Activated naive CD4-positive, alpha-beta T cell treated with anti-CD3 and anti-CD28 coated beads, Interleukin-2, amount 50 U/mL, for 16 hours (primary cell): ENCODE results near the gene CMSS1.
"Not testable (repeated sequence)": the region's sequence is repeated elsewhere in the genome, so short reads cannot be mapped to it uniquely, and the experiment has no call there.

Source experiments
- DNase-seq: peaks from one replicate; pipeline ENCODE4 v3.0.0-alpha.2; 2020

CMSS1 gene

GRCh38 chr3:99823723-99824711 lies 6.4 kb downstream of the CMSS1 start:
- DNase-seq = no peak

DNA sequence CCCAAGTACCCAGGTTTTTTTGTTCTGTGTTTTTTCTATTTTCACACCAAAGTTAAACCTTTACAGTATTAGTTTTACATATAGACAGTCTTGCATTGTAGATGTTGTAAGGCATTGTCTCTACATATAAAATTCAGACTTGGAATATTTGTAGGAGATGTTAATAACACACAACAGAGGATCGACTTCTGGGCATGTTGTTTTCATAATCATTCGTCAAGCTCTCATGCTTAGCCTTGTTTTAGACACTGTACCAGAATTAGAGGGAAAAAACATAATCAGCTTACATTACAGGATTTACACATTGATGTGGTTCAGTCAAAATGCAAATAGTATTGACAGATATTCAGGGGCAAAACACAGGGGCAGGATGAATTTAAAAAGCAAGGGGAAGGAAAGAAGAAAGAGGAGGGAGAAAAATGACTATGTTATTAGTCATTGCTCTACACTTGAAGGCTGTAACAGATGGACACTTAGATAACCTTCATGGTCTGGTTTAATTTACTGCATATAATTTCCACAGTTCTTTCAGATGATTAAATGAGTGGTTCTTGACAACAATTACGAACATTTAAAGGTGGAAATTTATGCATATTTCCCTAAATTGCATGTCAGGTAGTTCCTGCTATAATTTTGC lies 7.5 kb downstream of the CMSS1 start:
- DNase-seq = no peak

DNA sequence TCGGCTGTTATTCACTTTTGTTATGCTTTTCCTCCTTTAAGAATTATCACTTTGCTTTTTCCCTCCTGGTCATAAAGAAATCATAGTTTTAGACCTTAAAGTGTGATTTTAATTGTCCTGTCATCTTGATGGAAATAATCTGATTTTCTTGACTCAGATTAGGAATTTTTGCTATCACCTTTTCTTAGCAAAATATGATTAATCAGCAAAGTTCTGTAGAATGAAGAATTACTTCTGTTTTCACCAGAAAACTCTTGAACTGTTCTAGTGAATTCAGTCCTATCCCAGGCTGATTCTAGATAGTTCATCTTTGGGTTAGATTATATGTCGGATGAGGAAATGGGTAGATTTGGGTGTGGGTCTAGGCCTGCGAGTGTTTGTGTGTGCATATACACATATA lies 12.2 kb downstream of the CMSS1 start:
- DNase-seq = no peak

- DNase-seq = no peak
These were observed 16.0 kb downstream of the CMSS1 start for GRCh38 chr3:99833617-99834205.

DNA sequence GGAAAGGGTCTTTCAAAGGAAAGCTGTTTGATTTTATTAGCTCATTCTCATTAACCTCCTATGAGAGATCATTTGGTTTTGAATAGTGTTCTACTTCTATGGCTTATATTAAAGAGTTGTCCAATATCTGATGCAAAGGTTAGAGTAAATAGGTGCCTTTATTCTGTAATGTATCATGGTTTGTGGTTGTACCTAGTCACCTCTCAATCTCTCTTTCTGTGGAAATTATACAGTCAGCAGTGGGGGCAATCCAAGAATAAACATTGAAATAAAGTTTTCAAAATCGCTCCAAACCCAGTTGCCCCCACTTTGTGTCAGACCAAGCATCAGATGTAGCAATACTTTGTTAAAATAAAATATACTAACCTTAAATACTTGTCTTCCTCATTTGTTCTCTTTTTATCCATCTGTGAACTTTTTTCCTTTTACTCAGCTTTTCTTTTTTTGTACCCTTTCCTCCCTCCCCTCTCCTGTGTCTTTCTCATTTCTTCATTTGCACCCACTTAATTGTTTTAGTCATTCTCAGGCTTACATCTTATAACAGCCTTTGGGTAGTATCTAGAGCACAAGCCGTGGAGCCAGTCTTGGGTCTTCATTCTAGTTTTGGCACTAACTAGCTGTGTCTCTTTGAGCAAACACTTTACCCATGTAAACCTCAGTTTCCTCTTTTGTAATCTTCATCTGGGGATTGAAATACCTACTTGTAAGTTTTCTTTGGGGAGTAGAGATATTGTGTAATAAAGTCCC lies 16.7 kb downstream of the CMSS1 start:
- DNase-seq = no peak

DNA sequence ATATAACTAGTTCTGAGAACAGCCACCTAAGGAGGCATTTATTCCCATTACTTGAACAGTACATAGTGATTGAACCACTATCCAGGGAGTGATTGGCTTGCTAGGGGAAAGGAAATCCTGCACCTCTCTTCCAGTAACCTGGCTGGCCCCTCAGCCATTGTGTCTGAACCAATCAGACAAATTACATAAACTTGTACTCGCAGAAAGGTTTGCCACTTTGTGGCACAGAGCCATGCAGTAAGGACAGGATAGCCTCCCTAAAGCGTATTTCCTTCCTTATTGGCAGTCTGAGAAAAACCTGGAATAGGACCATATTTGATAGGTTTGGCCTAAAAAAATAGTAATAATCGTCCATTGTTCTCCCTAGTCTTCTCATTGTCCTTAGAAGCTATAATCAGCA lies 19.0 kb downstream of the CMSS1 start:
- DNase-seq = no peak

DNA sequence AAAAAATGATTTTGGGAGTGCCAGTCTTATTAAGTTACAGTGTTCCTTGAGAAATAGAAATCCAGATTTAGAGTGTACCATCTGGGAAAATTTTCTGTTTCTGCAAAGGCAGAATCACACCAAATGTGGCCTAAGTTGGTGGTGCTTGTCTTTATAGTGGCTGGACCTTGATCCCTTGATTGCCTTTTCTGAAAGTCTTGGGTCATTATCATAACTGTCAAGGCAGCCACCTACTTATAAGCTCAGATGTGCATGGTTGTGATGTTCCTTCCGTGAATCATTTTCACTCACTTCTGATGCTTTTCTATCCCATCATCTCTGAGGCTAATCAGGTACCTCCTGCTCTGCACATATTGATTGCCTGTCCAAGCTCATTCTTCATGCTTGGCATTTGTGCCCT lies 20.1 kb downstream of the CMSS1 start:
- no peak for DNase-seq

- no peak for DNase-seq
These were observed 21.1 kb downstream of the CMSS1 start for GRCh38 chr3:99838755-99839154.

DNA sequence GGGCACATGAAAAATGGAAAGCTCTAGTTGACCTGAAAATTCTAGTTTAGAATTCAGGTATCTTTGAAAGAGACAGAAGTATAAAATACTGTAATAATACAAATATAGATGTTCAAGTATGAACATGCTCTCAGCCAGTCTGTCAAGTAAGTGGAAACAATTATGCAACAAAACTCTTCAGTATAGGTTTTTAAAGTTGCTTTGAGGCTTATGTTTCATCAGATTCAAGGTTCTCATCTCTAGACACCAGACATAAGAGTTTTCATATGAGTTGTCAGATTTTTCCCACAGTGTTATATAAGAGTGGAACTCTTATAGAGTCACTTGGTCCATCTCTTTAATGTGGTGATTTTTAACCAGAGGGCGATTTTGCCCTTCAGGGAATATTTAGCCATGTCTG lies 22.0 kb downstream of the CMSS1 start:
- DNase-seq = no peak

DNA sequence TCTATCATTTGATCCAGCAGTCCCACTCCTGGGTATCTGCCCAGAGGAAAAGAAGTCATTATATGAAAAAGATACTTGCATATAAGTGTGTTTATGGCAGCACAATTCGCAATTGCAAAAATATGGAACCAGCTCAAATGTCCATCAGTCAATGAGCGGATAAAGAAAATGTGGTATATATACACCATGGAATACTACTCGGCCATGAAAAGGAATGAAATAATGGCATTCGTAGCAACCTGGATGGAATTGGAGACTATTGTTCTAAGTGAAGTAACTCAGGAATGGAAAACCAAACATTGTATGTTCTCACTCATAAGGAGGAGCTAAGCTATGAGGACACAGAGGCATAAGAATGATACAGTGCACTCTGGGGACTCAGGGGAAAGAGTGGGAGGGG lies 24.3 kb downstream of the CMSS1 start:
- not testable (repeated sequence) for DNase-seq

DNA sequence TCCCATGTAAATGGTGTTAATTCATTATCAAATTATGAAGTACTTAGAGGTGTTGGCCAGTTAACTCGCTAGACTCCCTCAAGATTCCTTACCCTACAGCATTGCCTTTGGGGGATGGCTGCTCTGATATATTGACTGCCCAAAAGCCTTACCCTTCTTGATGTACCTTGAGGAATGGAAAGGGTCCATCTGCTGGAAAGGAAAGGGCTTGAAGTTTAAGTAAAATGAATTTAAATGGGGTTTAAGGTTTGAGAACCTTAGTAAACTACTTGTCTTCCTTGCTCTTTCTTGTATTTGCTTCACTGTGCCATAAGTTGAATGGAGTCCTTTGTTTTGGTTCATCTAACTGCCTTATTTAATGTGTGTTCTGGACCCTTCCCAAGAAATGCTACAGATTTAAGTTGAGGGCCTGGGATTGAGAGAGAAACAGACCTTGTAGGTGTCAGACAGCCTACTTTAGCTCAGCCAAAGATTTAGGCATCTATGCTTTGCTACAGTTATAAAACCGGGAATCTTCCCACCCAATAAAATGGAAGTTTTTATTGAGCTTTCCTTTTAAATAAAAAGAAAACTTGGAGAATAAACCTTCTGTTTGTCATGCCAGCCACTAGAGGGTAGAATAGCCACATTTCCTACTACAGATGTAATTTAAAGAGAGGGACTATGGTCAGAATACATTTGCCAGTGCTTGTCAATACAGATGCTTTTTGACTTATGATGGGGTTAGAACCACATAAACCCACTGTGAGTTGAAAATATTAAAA lies 25.3 kb downstream of the CMSS1 start:
- no peak for DNase-seq

- no peak for DNase-seq
These were observed 26.1 kb downstream of the CMSS1 start for GRCh38 chr3:99843590-99844258.

- no peak for DNase-seq
These were observed 27.7 kb downstream of the CMSS1 start for GRCh38 chr3:99845331-99845730.

DNA sequence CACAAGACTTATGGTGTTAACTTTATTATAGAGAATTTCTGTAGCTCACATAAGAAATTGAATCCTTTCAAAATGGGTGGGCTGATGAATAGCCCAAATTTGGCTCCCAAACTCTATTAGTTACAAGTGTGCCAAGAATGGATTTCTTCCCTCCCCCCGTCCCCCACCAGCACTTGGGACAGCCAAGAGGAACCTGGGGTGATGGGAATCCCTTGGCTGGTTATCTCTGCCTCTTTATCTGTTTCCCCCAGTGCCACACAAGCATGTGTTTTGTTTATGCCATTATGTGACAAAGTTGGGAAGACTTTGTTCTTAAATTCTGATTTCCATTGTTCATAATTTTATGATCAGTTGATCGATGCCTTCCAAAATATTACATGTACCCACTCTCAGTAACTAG lies 28.3 kb downstream of the CMSS1 start:
- no peak for DNase-seq

GRCh38 chr3:99846477-99847160 lies 29.0 kb downstream of the CMSS1 start:
- no peak for DNase-seq

DNA sequence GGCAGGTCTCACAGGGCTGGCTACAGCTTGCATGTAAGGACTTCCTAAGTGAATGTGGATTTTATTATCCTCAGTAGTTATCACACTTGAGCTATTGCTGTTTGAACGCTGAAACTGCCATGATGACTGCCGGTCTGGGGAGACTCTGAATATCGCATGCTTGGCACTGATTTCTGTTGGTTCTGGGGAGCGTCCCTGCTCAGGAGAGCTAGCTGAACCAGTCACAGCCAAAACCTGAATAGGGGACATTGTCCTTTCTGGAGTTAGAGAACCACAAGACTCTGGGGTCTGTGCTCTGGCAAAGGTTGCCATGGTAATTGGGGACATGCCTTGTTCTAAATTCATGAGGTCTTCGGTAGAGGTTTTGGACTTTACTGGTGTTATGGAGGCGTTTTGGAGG lies 30.8 kb downstream of the CMSS1 start:
- no peak for DNase-seq

DNA sequence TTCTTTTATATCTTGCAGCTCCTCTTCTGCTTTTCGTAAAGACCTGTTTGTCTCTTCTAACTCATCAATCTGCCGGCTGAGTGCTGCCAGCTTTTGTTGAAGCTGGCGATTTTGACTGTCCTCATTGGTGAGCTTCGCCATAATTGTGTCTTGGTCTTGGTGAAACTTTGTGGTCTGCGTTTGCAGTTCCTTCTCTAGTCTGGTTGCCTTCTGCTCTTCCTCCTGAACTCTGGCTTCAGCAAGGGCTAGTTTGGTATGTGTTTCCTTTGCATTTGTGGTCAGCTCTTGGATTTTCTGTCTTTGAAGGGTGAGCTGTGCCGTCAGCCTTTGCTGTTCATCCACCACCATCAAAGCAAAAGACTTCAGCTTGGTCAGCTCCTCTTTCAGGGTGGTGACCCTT lies 32.9 kb downstream of the CMSS1 start:
- DNase-seq = no peak

DNA sequence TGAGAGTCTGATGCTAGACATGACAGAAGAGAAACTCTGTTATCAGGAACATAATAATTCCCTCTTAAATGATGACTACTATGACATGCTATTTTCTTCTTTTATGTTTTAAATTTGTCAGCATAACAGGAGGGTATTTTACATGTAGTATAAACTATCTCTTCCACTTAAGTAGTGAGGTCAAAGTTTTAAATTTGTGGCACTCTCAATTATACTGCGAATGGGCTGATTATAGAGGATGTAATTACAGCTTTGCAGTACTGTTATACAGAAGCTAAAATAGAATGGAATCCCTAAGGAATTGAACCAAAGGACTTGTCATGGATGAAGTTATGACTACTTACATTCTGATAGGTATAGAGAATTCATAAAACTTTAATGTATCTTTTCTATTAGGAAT lies 34.3 kb downstream of the CMSS1 start:
- DNase-seq = no peak

DNA sequence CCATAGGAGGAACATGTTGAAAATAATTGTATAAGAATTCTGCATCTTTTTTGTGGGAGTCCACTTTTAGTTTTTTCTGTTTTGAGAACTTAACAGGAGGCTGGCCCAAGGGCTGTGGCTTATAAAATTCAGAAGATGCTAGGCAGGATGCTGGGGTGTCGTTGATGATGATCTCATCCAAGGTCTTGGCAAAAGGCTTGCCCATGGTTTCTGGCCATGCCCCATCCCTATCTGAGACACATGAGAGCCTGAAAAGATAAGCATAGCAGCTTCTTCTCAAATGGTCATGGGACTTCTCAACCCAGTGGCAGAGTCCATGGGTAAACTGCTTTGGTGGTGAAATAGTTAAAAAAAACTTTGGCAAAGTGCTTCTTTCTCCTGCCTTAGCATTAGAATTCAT lies 35.2 kb downstream of the CMSS1 start:
- DNase-seq = no peak

DNA sequence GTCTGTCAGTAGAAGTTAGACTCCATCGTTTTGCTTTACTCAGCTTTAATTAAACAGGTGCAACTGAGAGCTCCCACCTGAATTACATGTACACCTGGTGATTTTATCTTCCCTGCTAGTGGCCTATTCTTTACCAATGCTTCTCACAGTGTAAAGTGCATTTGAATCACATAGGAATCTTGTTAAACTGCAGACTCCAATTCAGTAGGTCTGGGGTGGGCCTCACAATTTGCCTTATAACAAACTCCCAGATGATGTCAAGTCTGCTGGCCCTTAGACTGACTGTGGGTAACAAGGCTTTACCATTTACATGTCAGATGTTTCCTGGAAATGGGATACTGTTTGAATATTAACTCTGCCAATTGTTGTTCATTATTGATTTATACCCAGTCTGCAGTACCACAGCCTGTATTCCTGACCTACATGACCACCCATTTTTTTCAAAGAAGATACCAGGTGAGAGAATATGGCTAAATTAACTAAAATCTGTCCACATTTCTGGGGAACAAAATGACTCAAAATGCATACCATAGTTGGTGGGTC lies 37.2 kb downstream of the CMSS1 start:
- DNase-seq = no peak

DNA sequence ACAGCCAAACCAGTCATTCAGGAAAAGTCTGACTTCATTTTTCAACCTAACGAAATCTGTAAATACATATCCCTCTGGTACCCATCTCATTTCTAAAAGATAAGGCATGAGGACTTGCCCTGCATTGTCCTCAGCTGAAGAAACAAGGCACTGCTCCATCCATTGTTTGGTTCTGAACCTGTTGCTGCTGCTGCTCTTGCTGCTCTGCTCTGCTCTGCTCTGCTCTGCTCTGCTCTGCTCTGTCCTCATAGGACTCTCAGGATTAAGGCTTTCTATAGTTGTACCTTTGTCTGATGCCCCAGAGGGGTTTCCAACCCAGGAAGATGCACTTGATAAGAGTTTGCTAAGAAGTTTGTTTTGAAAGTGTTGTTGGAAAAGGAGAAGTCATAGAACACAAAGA lies 38.2 kb downstream of the CMSS1 start:
- DNase-seq = no peak
